SW 1271 (cell line): ENCODE results near the gene FOXG1.

Experiments
- DNase-seq, 2 experiments: peaks; one replicate each; lab custom pipeline; 2025; lab: John Stamatoyannopoulos, UW

FOXG1 gene

DNA sequence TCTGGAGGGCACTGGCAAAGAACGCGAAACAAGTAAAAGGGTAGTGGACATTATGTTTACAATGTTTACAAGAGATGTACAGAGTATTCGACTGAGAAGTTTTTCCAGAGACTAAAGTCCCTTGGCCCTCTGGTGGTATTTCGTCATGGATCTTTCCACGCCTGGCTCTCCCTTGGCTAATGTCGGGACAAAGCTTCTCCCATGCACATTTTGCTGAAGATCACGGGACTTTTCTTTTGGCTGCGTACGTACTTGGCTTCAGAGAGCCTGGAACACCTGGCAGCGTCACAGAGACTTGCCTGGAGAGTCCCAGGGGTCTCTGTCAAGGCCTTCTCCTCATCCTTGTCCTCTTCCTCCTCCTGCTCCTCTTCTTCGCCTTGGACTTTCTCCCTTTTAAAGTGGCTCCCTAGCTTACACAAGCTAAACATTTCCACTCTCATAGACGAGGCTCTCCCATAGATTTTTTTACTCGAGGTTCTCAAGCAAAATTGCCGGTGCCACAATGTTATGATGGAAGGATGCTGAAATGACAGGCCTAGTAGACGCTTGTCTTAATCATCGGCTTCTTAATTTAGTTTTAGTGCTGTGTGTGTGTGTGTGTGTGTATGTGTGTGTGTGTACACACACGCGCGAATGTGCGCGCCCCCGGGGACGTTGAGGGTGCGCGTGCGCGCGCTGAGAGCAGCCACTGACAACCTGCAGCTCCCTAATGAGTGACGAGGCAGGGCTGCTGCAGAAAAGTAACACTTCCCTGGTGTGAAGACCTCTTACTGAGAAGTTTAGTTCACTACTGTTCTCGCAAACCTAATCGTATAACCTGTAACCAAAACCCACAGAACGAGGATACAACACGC lies 4.9 kb upstream of the FOXG1 start:
- DNase-seq = no peak

GRCh38 chr14:28762303-28762954 lies 4.2 kb upstream of the FOXG1 start:
- DNase-seq = no peak

DNA sequence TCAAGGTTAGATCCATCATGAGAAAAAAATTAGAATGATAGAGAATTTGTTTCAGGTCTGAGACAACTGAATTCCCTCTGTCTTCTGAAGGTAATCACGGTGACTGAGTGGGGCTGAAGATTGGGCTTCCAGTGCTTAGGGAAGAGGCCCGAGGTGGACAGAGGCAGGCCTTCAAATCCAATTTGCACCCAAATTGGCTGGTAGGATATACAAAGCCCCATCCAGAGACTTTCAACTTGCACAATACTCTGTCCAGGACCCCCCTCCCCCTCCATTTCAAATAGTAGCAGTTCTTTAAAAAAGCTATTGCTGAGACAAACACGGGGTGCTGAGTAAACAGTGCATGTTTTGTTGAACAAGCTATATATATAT lies 3.6 kb upstream of the FOXG1 start:
- DNase-seq = no peak

DNA sequence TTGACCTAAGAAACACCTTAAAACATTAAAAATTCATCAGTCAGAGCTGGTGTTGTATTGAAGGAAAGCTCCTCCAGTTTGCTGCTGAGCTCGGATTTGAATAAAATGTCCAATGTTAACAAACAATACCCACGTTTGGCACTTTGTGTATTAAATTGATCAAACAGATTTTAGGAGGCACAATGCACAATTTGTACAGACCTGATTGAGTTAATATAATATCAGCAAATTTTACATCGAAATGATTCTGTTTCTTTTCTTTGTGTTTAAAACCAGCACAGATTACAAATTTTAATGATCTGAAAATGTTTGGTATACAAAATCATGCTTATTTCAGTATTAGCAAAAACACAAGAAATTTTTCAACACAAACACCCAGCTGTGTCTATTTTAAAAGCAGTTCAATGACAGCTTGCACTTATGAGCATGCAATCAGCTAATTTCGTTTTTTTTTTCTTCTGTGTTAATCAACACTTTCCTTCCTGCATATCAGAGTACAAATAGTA lies 2.8 kb upstream of the FOXG1 start:
- no peak for DNase-seq

GRCh38 chr14:28764257-28765160 lies 2.1 kb upstream of the FOXG1 start:
- no peak for DNase-seq

DNA sequence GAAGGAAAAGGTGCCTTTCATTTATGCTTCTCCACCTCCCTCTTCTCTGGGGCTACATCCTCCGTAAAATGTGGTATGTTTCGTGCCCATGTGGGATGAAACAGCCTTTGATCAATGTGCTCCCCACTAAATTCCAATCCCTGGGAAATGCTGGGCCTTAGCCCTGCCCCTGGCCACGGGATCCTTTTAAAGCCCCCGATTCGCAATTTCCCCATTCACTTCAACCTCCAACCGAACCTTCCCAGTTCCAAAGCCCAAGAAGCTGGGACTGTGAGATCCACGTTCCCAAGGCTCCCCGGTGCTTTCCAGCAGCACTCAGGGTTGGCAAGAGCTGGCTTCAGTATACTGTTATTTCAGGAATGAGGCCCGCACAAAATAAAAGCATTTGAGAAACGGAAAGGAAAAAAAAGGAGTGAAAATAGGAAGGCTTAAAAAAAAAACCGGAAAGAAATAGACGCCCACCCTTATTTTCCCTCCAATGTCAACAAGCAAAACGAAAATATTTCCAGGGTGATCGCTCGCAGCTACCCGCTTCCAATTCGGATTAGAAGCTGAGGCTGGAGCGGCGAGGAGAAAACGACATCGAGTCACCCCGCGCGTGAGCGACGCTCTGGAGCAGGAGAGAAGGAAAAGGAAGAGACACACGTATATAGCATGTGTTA lies 1.3 kb upstream of the FOXG1 start:
- DNase-seq = no peak

GRCh38 chr14:28765831-28766468 lies 637 bp upstream of the FOXG1 start:
- no peak for DNase-seq

- DNase-seq = no peak
Measured at GRCh38 chr14:28767030-28767852, 654 bp downstream of the FOXG1 start.

DNA sequence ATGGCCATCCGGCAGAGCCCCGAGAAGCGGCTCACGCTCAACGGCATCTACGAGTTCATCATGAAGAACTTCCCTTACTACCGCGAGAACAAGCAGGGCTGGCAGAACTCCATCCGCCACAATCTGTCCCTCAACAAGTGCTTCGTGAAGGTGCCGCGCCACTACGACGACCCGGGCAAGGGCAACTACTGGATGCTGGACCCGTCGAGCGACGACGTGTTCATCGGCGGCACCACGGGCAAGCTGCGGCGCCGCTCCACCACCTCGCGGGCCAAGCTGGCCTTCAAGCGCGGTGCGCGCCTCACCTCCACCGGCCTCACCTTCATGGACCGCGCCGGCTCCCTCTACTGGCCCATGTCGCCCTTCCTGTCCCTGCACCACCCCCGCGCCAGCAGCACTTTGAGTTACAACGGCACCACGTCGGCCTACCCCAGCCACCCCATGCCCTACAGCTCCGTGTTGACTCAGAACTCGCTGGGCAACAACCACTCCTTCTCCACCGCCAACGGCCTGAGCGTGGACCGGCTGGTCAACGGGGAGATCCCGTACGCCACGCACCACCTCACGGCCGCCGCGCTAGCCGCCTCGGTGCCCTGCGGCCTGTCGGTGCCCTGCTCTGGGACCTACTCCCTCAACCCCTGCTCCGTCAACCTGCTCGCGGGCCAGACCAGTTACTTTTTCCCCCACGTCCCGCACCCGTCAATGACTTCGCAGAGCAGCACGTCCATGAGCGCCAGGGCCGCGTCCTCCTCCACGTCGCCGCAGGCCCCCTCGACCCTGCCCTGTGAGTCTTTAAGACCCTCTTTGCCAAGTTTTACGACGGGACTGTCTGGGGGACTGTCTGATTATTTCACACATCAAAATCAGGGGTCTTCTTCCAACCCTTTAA lies 1.5 kb downstream of the FOXG1 start:
- DNase-seq = no peak

DNA sequence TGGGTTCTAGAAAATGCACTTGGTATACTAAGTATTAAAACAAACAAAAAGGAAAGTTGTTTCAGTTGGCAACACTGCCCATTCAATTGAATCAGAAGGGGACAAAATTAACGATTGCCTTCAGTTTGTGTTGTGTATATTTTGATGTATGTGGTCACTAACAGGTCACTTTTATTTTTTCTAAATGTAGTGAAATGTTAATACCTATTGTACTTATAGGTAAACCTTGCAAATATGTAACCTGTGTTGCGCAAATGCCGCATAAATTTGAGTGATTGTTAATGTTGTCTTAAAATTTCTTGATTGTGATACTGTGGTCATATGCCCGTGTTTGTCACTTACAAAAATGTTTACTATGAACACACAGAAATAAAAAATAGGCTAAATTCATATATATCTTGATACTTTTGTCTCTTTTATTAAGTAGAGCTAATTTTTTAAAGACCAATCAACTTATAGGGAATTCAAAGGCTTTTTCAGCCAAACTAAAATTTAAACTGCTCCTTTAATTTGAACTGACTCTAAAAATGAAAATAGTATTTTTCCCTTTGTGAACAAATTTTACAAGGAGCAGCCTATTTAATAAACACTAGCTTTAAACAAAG lies 2.8 kb downstream of the FOXG1 start:
- no peak for DNase-seq

DNA sequence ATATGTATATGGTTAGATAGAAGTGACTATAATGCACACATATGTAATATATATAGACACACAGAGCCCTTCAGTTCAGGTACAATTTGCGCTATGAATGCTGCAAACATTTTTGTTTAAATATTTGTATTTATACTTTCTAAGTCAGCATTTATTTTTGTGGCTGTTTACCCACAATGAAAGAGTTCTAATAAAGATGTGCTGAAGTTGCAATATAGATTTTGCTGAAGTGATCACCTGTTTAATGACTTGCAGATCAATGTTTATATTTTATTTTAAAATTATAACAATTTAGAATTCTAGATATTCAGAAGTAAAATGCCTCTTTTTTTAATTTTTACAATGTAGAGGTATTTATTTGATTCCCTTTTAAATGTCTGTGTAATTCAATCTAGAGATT lies 3.5 kb downstream of the FOXG1 start:
- no peak for DNase-seq

- no peak for DNase-seq
Measured at GRCh38 chr14:28770630-28771029, 4.0 kb downstream of the FOXG1 start.

DNA sequence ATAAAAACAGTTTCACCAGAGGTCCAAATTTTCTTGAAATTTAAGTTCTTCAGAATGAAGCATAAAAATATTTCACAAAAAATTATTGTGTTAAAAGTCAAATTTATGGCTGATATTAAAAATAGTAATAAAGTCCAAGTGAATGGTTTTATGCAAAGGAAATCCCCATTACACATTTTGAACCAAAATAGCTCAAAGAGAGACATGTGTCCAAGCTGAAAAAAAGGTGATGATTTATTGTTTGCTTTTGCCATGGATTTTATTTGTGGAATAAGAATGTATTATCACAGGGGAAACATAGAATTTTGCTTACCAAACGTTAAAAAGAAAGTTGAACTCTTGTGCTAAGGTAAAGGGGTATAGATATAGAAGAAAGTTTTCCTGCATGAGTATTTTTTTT lies 4.6 kb downstream of the FOXG1 start:
- DNase-seq = no peak

- DNase-seq = no peak
Measured at GRCh38 chr14:28772613-28773012, 6.0 kb downstream of the FOXG1 start.

- no peak for DNase-seq
Measured at GRCh38 chr14:28773176-28773575, 6.6 kb downstream of the FOXG1 start.

DNA sequence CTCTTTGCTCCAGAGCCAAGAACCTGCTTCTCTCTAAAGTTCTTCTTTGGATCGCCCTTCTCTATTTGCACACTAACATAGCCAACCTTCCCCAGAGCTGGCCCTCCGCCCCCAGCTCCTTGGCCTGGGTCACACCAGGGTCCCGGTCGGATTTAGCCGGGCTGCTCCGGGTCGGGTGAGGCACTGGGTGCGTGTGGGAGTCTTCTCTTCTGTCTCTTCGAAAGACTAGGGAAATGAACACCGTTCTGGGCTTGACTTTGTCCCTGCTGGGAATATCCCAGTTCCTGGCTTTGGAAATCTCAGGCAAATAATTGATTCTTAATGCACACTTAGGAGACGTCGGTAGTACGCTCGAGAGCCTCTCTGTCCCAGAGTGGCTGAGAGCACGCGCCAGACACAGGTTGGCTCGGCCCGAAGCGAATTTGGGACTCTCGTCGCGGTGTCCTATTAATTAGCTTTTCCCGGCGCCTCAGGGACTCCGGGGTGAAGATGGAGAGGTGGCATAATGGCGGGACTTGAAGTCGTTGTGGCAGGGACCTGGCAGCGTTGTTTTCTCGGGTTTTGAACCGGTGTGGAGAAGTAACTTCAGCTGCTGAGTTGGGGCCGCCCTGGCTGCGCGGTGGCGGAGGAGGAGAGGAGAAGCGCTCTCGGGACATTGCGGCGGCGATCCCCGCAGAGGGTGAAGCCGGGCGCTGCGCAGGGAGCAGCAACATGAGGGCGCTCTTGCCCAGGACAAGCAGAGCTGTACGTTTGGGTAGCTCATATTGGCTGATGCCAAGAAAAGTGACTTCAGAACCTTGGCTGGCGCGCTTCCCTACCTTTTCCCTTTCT lies 7.5 kb downstream of the FOXG1 start:
- no peak for DNase-seq

DNA sequence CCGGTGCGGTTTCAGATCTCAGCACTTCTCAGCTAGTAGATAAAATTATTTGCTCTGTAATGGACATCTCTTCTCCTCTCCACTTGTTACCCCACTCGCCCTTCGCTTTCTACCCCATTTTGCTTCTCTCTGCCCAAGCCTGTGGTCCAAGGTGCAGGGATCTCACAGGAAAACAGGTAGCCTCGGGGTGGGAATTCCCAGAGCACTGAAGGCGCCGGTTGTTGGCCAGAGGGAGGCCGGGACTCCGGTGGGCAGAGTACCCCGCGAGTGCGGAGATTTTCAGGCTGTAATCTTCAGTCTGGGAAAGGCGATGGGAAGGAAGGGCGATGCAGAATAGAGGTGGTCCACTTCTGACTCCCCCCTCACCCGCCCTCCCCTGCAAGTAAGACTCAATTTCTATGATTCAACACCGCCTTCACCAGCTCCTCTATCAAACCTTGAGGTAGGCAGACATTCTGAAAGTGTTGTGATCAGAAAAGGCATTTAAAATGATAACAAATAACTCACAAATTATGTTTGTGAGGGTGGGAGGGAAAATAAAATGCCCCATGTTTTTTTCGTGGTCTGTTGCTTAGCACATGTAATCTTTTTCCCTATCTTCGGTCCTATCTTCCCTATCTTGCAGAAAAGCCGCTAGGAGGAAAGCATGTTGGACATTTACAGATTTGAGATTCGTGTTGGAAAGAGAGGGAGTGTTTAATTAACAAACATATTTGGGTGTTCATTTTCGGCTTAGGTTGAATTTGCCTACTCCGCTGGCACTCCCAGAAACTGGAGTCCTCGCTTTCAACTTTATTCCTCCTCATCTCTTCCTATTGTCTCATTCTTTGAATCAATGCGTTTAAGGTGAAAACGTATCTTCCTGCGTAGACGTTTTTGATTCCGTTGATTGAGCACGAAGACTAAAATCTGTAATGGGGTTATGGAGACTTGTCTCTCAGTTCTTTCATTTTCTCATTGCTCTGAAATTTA lies 8.5 kb downstream of the FOXG1 start:
- DNase-seq = no peak
